ENCODE data around the gene BCO1. TPM values are rescaled to one million over a fixed set of nuclear protein-coding genes. Genes with fewer than 3 reads are reported as not detected.

Gene BCO1
- total RNA-seq, 2 experiments from 2014 or later = not detected

GRCh38 chr16:81265052-81265451 lies 26.6 kb downstream of the BCO1 start:
- DNase-seq (no peak), ATAC-seq (no peak)
- no peaks in the 10 kb centered on the region for H3K36me3 Mint-ChIP-seq (ENCODE audit: low read depth)
- CTCF ChIA-PET = no interaction called here
- POLR2A ChIA-PET = no interaction called here
- no peaks in the 10 kb centered on the region for H3K9me3 Mint-ChIP-seq (ENCODE audit: insufficient read depth)
- no peak overlapping the region for H3K27ac Mint-ChIP-seq
- no peak overlapping the region for H3K4me3 Mint-ChIP-seq
- H3K27me3 Mint-ChIP-seq (ENCODE audit: low read depth) = no peaks in the 10 kb centered on the region
- peaks cover 7% of the 10 kb centered on the region for H3K4me1 Mint-ChIP-seq (ENCODE audit: low read depth)

- DNase-seq = no peak
- POLR2A ChIA-PET = no interaction called here
- Mint-ChIP-seq H3K27ac (no peak overlapping the region), H3K9me3 (ENCODE audit: insufficient read depth) (no peaks in the 10 kb centered on the region), H3K4me1 (ENCODE audit: low read depth) (peaks cover 7% of the 10 kb centered on the region), H3K27me3 (ENCODE audit: low read depth) (no peaks in the 10 kb centered on the region), H3K36me3 (ENCODE audit: low read depth) (no peaks in the 10 kb centered on the region), H3K4me3 (no peak overlapping the region)
- ATAC-seq = no peak
- CTCF ChIA-PET = no interaction called here
Observed at GRCh38 chr16:81265658-81266451, 27.4 kb downstream of the BCO1 start.

- peak; percentile 47 for ATAC-seq
- no peaks in the 10 kb centered on the region for H3K27me3 Mint-ChIP-seq (ENCODE audit: low read depth)
- no peak overlapping the region for H3K27ac Mint-ChIP-seq
- H3K4me1 Mint-ChIP-seq (ENCODE audit: low read depth) = peaks cover 7% of the 10 kb centered on the region
- DNase-seq = peak; percentile 23
- CTCF ChIA-PET = no interaction called here
- H3K9me3 Mint-ChIP-seq (ENCODE audit: insufficient read depth) = no peaks in the 10 kb centered on the region
- no peak overlapping the region for H3K4me3 Mint-ChIP-seq
- POLR2A ChIA-PET = no interaction called here
- no peaks in the 10 kb centered on the region for H3K36me3 Mint-ChIP-seq (ENCODE audit: low read depth)
Observed at GRCh38 chr16:81266680-81267095, 28.2 kb downstream of the BCO1 start.

- no peaks in the 10 kb centered on the region for H3K36me3 Mint-ChIP-seq (ENCODE audit: low read depth)
- no peaks in the 10 kb centered on the region for H3K9me3 Mint-ChIP-seq (ENCODE audit: insufficient read depth)
- CTCF ChIA-PET = no interaction called here
- POLR2A ChIA-PET = no interaction called here
- H3K27ac Mint-ChIP-seq = no peak overlapping the region
- no peaks in the 10 kb centered on the region for H3K27me3 Mint-ChIP-seq (ENCODE audit: low read depth)
- ATAC-seq = no peak
- no peak overlapping the region for H3K4me3 Mint-ChIP-seq
- DNase-seq = no peak
- H3K4me1 Mint-ChIP-seq (ENCODE audit: low read depth) = peaks cover 7% of the 10 kb centered on the region
Observed at GRCh38 chr16:81268509-81268908, 30.0 kb downstream of the BCO1 start.

GRCh38 chr16:81273223-81273950 lies 34.9 kb downstream of the BCO1 start:
- ChIA-PET POLR2A (no interaction called here), CTCF (no interaction called here)
- no peaks in the 10 kb centered on the region for H3K4me1 Mint-ChIP-seq (ENCODE audit: low read depth)
- H3K36me3 Mint-ChIP-seq (ENCODE audit: low read depth) = no peaks in the 10 kb centered on the region
- no peak overlapping the region for H3K27ac Mint-ChIP-seq
- ATAC-seq = no peak
- no peak for DNase-seq
- H3K4me3 Mint-ChIP-seq = no peak overlapping the region
- no peaks in the 10 kb centered on the region for H3K9me3 Mint-ChIP-seq (ENCODE audit: insufficient read depth)
- no peaks in the 10 kb centered on the region for H3K27me3 Mint-ChIP-seq (ENCODE audit: low read depth)

GRCh38 chr16:81275064-81275532 lies 36.6 kb downstream of the BCO1 start:
- ChIA-PET POLR2A (no interaction called here), CTCF (no interaction called here)
- no peaks in the 10 kb centered on the region for H3K4me1 Mint-ChIP-seq (ENCODE audit: low read depth)
- no peak overlapping the region for H3K4me3 Mint-ChIP-seq
- no peak overlapping the region for H3K27ac Mint-ChIP-seq
- ATAC-seq (no peak), DNase-seq (no peak)
- no peaks in the 10 kb centered on the region for H3K9me3 Mint-ChIP-seq (ENCODE audit: insufficient read depth)
- H3K36me3 Mint-ChIP-seq (ENCODE audit: low read depth) = no peaks in the 10 kb centered on the region
- no peaks in the 10 kb centered on the region for H3K27me3 Mint-ChIP-seq (ENCODE audit: low read depth)

- ATAC-seq = no peak
- H3K4me1 Mint-ChIP-seq (ENCODE audit: low read depth) = no peaks in the 10 kb centered on the region
- no peaks in the 10 kb centered on the region for H3K9me3 Mint-ChIP-seq (ENCODE audit: insufficient read depth)
- H3K36me3 Mint-ChIP-seq (ENCODE audit: low read depth) = no peaks in the 10 kb centered on the region
- no peaks in the 10 kb centered on the region for H3K27me3 Mint-ChIP-seq (ENCODE audit: low read depth)
- no peak for DNase-seq
- ChIA-PET CTCF (no interaction called here), POLR2A (no interaction called here)
- no peak overlapping the region for H3K27ac Mint-ChIP-seq
- no peak overlapping the region for H3K4me3 Mint-ChIP-seq
Observed at GRCh38 chr16:81275795-81276194, 37.3 kb downstream of the BCO1 start.

- Mint-ChIP-seq H3K9me3 (ENCODE audit: insufficient read depth) (no peaks in the 10 kb centered on the region), H3K27ac (no peak overlapping the region), H3K27me3 (ENCODE audit: low read depth) (no peaks in the 10 kb centered on the region), H3K4me3 (no peak overlapping the region), H3K4me1 (ENCODE audit: low read depth) (no peaks in the 10 kb centered on the region), H3K36me3 (ENCODE audit: low read depth) (no peaks in the 10 kb centered on the region)
- DNase-seq (no peak), ATAC-seq (no peak)
- POLR2A ChIA-PET = no interaction called here
- CTCF ChIA-PET = no interaction called here
Observed at GRCh38 chr16:81276323-81276722, 37.8 kb downstream of the BCO1 start.

GRCh38 chr16:81277541-81278080 lies 39.1 kb downstream of the BCO1 start:
- no peaks in the 10 kb centered on the region for H3K9me3 Mint-ChIP-seq (ENCODE audit: insufficient read depth)
- H3K27me3 Mint-ChIP-seq (ENCODE audit: low read depth) = no peaks in the 10 kb centered on the region
- DNase-seq (no peak), ATAC-seq (no peak)
- POLR2A ChIA-PET = no interaction called here
- no peaks in the 10 kb centered on the region for H3K4me1 Mint-ChIP-seq (ENCODE audit: low read depth)
- no peak overlapping the region for H3K27ac Mint-ChIP-seq
- no peaks in the 10 kb centered on the region for H3K36me3 Mint-ChIP-seq (ENCODE audit: low read depth)
- CTCF ChIA-PET = interaction anchor here (0.9 kb wide), 1 partner anchor 56 kb away, joined by 3 read pairs; no protein-coding TSS in a partner anchor
- H3K4me3 Mint-ChIP-seq = no peak overlapping the region

- DNase-seq (no peak), ATAC-seq (no peak)
- no peak overlapping the region for H3K27ac Mint-ChIP-seq
- H3K36me3 Mint-ChIP-seq (ENCODE audit: low read depth) = no peaks in the 10 kb centered on the region
- no peaks in the 10 kb centered on the region for H3K4me1 Mint-ChIP-seq (ENCODE audit: low read depth)
- H3K9me3 Mint-ChIP-seq (ENCODE audit: insufficient read depth) = no peaks in the 10 kb centered on the region
- CTCF ChIA-PET = no interaction called here
- no peak overlapping the region for H3K4me3 Mint-ChIP-seq
- no peaks in the 10 kb centered on the region for H3K27me3 Mint-ChIP-seq (ENCODE audit: low read depth)
- POLR2A ChIA-PET = no interaction called here
Observed at GRCh38 chr16:81278526-81278925, 40.0 kb downstream of the BCO1 start.

- no peak for ATAC-seq
- CTCF ChIA-PET = no interaction called here
- POLR2A ChIA-PET = no interaction called here
Observed at GRCh38 chr16:81279392-81279791, 40.9 kb downstream of the BCO1 start.

GRCh38 chr16:81280393-81280792 lies 41.9 kb downstream of the BCO1 start:
- Mint-ChIP-seq H3K27ac (no peak overlapping the region), H3K36me3 (ENCODE audit: low read depth) (no peaks in the 10 kb centered on the region), H3K9me3 (ENCODE audit: insufficient read depth) (no peaks in the 10 kb centered on the region), H3K4me1 (ENCODE audit: low read depth) (no peaks in the 10 kb centered on the region), H3K27me3 (ENCODE audit: low read depth) (no peaks in the 10 kb centered on the region), H3K4me3 (no peak overlapping the region)
- ChIA-PET POLR2A (no interaction called here), CTCF (interaction anchor here (1.0 kb wide), 1 partner anchor 20 kb away, joined by 3 read pairs; no protein-coding TSS in a partner anchor)
- DNase-seq (no peak), ATAC-seq (no peak)

More at GRCh38 chr16:81279392-81279791, 40.9 kb downstream of the BCO1 start:
- H3K4me1 Mint-ChIP-seq (ENCODE audit: low read depth) = no peaks in the 10 kb centered on the region
- no peak for DNase-seq
- no peaks in the 10 kb centered on the region for H3K27me3 Mint-ChIP-seq (ENCODE audit: low read depth)
- no peaks in the 10 kb centered on the region for H3K36me3 Mint-ChIP-seq (ENCODE audit: low read depth)
- no peak overlapping the region for H3K4me3 Mint-ChIP-seq
- H3K27ac Mint-ChIP-seq = no peak overlapping the region
- no peaks in the 10 kb centered on the region for H3K9me3 Mint-ChIP-seq (ENCODE audit: insufficient read depth)

All from activated CD8-positive, alpha-beta T cell treated with anti-CD3 and anti-CD28 coated beads, Interleukin-2, amount 10 ng/mL, durations not matched to agents 7 days and 5 days (primary cell).